Measurements from ENCODE around the gene P2RY6.

- TF ChIP-seq CTCF (conservative IDR thresholded peaks at IDR 0.05; ENCODE audit: low read depth, low read length) (no peak), FOS (IDR thresholded peaks at IDR 0.05; ENCODE audit: low read depth, low read length) (no peak), POLR2A (IDR thresholded peaks at IDR 0.05; ENCODE audit: low read depth, low read length) (no peak), RFX5 (IDR thresholded peaks at IDR 0.05; ENCODE audit: low read depth, low read length) (no peak), SMC3 (IDR thresholded peaks at IDR 0.05; ENCODE audit: low read depth, low read length) (no peak), USF2 (IDR thresholded peaks at IDR 0.05; ENCODE audit: low read depth, low read length) (no peak), RCOR1 (IDR thresholded peaks at IDR 0.05; ENCODE audit: insufficient replicate concordance, low read length) (no peak), CEBPB (IDR thresholded peaks at IDR 0.05; ENCODE audit: low read depth, low read length) (0 out of 2 replicates have a peak, but pooled peaks have one; percentile 9), MAFK (IDR thresholded peaks at IDR 0.05; ENCODE audit: low read depth, low read length) (no peak), NFE2L2 (IDR thresholded peaks at IDR 0.05; ENCODE audit: low read depth, low read length) (no peak), BHLHE40 (IDR thresholded peaks at IDR 0.05; ENCODE audit: low read depth, low read length) (no peak), ELK1 (IDR thresholded peaks at IDR 0.05; ENCODE audit: borderline replicate concordance, low read depth, low read length) (no peak), RAD21 (IDR thresholded peaks at IDR 0.05; ENCODE audit: low read length) (no peak)
These were observed 46.4 kb downstream of the P2RY6 start for GRCh38 chr11:73318501-73319011.

Measured in IMR-90 (cell line).